Measurements from ENCODE around the gene CACNG4.
"Not testable (repeated sequence)": the region's sequence is repeated elsewhere in the genome, so short reads cannot be mapped to it uniquely, and the experiment has no call there.

Gene CACNG4

GRCh38 chr17:67018471-67019434, 54.2 kb downstream of the CACNG4 start:
- DNase-seq (ENCODE audit: low read depth, low spot score), result no peak

- no peak for DNase-seq (ENCODE audit: low read depth, low spot score)
These were observed 55.3 kb downstream of the CACNG4 start for GRCh38 chr17:67019809-67020208.

- peak; percentile 10 for DNase-seq (ENCODE audit: low read depth, low spot score)
These were observed 55.8 kb downstream of the CACNG4 start for GRCh38 chr17:67020293-67020766.

GRCh38 chr17:67021196-67021595, 56.7 kb downstream of the CACNG4 start:
- no peak for DNase-seq (ENCODE audit: low read depth, low spot score)

GRCh38 chr17:67021743-67022450, 57.4 kb downstream of the CACNG4 start:
- DNase-seq (ENCODE audit: low read depth, low spot score), result no peak

- DNase-seq (ENCODE audit: low read depth, low spot score), result no peak
These were observed 57.9 kb downstream of the CACNG4 start for GRCh38 chr17:67022451-67022810.

- no peak for DNase-seq (ENCODE audit: low read depth, low spot score)
These were observed 60.2 kb downstream of the CACNG4 start for GRCh38 chr17:67024736-67025135.

GRCh38 chr17:67025216-67025792, 60.8 kb downstream of the CACNG4 start:
- no peak for DNase-seq (ENCODE audit: low read depth, low spot score)

GRCh38 chr17:67026341-67026740, 61.8 kb downstream of the CACNG4 start:
- peak; percentile 32 for DNase-seq (ENCODE audit: low read depth, low spot score)

- DNase-seq (ENCODE audit: low read depth, low spot score), result peak; percentile 80
These were observed 62.6 kb downstream of the CACNG4 start for GRCh38 chr17:67027031-67027628.

GRCh38 chr17:67030641-67031040, 66.1 kb downstream of the CACNG4 start:
- no peak for DNase-seq (ENCODE audit: low read depth, low spot score)

GRCh38 chr17:67032382-67032781, 67.9 kb downstream of the CACNG4 start:
- no peak for DNase-seq (ENCODE audit: low read depth, low spot score)

GRCh38 chr17:67032985-67033384, 68.5 kb downstream of the CACNG4 start:
- no peak for DNase-seq (ENCODE audit: low read depth, low spot score)

GRCh38 chr17:67033613-67034012, 69.1 kb downstream of the CACNG4 start:
- DNase-seq (ENCODE audit: low read depth, low spot score), result no peak

- no peak for DNase-seq (ENCODE audit: low read depth, low spot score)
These were observed 70.9 kb downstream of the CACNG4 start for GRCh38 chr17:67035131-67036083.

- DNase-seq (ENCODE audit: low read depth, low spot score), result no peak
These were observed 74.4 kb downstream of the CACNG4 start for GRCh38 chr17:67038861-67039365.

- no peak for DNase-seq (ENCODE audit: low read depth, low spot score)
These were observed 76.1 kb downstream of the CACNG4 start for GRCh38 chr17:67040652-67041051.

- not testable (repeated sequence) for DNase-seq (ENCODE audit: low read depth, low spot score)
These were observed 76.6 kb downstream of the CACNG4 start for GRCh38 chr17:67041119-67041518.

- DNase-seq (ENCODE audit: low read depth, low spot score), result no peak
These were observed 77.0 kb downstream of the CACNG4 start for GRCh38 chr17:67041531-67041930.
